Left hindlimb (tissue), 1 donor: ENCODE measurements around the gene MBTPS1.

Experiments
- DNase-seq: peaks from one replicate; pipeline ENCODE4 v3.0.0-alpha.2; 2018

MBTPS1 gene

GRCh38 chr16:84032458-84033178 lies 84.1 kb downstream of the MBTPS1 start:
- no peak for DNase-seq

- DNase-seq, result no peak
Measured at GRCh38 chr16:84031556-84031955, 85.2 kb downstream of the MBTPS1 start.

- DNase-seq, result peak; percentile 62
Measured at GRCh38 chr16:84029297-84030047, 87.3 kb downstream of the MBTPS1 start.

GRCh38 chr16:84027625-84028024 lies 89.1 kb downstream of the MBTPS1 start:
- DNase-seq, result no peak

- DNase-seq, result no peak
Measured at GRCh38 chr16:84026606-84027005, 90.1 kb downstream of the MBTPS1 start.

- DNase-seq, result no peak
Measured at GRCh38 chr16:84024854-84025253, 91.9 kb downstream of the MBTPS1 start.

- DNase-seq, result no peak
Measured at GRCh38 chr16:84022644-84023043, 94.1 kb downstream of the MBTPS1 start.

GRCh38 chr16:84021488-84021887 lies 95.3 kb downstream of the MBTPS1 start:
- no peak for DNase-seq

- no peak for DNase-seq
Measured at GRCh38 chr16:84020353-84020752, 96.4 kb downstream of the MBTPS1 start.

GRCh38 chr16:84018710-84019109 lies 98.0 kb downstream of the MBTPS1 start:
- DNase-seq, result no peak

- no peak for DNase-seq
Measured at GRCh38 chr16:84016477-84016876, 100.3 kb downstream of the MBTPS1 start.

- no peak for DNase-seq
Measured at GRCh38 chr16:84015399-84015798, 101.3 kb downstream of the MBTPS1 start.

- no peak for DNase-seq
Measured at GRCh38 chr16:84014570-84015327, 102.0 kb downstream of the MBTPS1 start.

- no peak for DNase-seq
Measured at GRCh38 chr16:84013787-84014569, 102.8 kb downstream of the MBTPS1 start.

- DNase-seq, result no peak
Measured at GRCh38 chr16:84009282-84009681, 107.5 kb downstream of the MBTPS1 start.

- no peak for DNase-seq
Measured at GRCh38 chr16:84007965-84008364, 108.8 kb downstream of the MBTPS1 start.

GRCh38 chr16:84007520-84007919 lies 109.2 kb downstream of the MBTPS1 start:
- DNase-seq, result no peak

- no peak for DNase-seq
Measured at GRCh38 chr16:84005391-84005790, 111.4 kb downstream of the MBTPS1 start.

- DNase-seq, result no peak
Measured at GRCh38 chr16:84004442-84004841, 112.3 kb downstream of the MBTPS1 start.
